CD8-positive, alpha-beta memory T cell (primary cell): ENCODE data around the gene PTTG1IP2. TPM values are rescaled to one million over a fixed set of nuclear protein-coding genes. Genes with fewer than 3 reads are reported as not detected.

Source experiments
- CTCF ChIA-PET: fragments of 350-600 bp; sonication (Branson Sonifier 250); formaldehyde crosslinking; loops from one replicate; lab custom pipeline; 2021; ENCODE audit warnings: antibody characterized with exemption; lab: Charles Lee
- POLR2A ChIA-PET: fragments of 350-600 bp; sonication (Branson Sonifier 250); formaldehyde crosslinking; loops from one replicate; lab custom pipeline; 2021; ENCODE audit warnings: antibody characterized with exemption; lab: Charles Lee
- DNase-seq, 5 donors: peaks; one replicate each; pipeline versions ENCODE4 v3.0.0 to v3.0.0-alpha.2; 2020 to 2022; ENCODE audit warnings: mixed read lengths in 1 of 5
- H3K27ac ChIP-seq: one replicate; pipeline ENCODE4 v1.7.0; 2013; ENCODE audit warnings: low read depth, mild to moderate bottlenecking, low read length, moderate library complexity
- H3K27me3 ChIP-seq: 2 replicates; pipeline ENCODE4 v1.7.0; 2013; ENCODE audit warnings: low read length, mild to moderate bottlenecking; ENCODE audit not compliant: insufficient read depth, poor library complexity, severe bottlenecking
- H3K36me3 ChIP-seq: 2 replicates; pipeline ENCODE4 v1.7.0; 2013; ENCODE audit warnings: mild to moderate bottlenecking, low read length, moderate library complexity; ENCODE audit not compliant: insufficient read depth
- H3K4me1 ChIP-seq: 2 replicates; pipeline ENCODE4 v1.7.0; 2013; ENCODE audit warnings: mild to moderate bottlenecking, low read length, moderate library complexity; ENCODE audit not compliant: insufficient read depth
- H3K4me3 ChIP-seq: 2 replicates; pipeline ENCODE4 v1.7.0; 2013; ENCODE audit warnings: mild to moderate bottlenecking, low read length
- H3K9me3 ChIP-seq: 2 replicates; pipeline ENCODE4 v1.7.0; 2013; ENCODE audit warnings: mild to moderate bottlenecking, low read length
- H3K27ac Mint-ChIP-seq, 8 donors: one replicate each; pipeline ENCODE4 v1.8.0; 2020 to 2021; ENCODE audit warnings: mixed read lengths in 8 of 8, mild to moderate bottlenecking in 6 of 8, inconsistent platforms in 3 of 8, moderate library complexity in 3 of 8
- H3K27me3 Mint-ChIP-seq, 2 donors: one replicate each; pipeline ENCODE4 v1.8.0; 2020 to 2021; ENCODE audit warnings: mixed read lengths in 2 of 2, mild to moderate bottlenecking in 1 of 2, moderate library complexity in 1 of 2
- H3K36me3 Mint-ChIP-seq, 3 donors: one replicate each; pipeline ENCODE4 v1.8.0; 2020 to 2021; ENCODE audit warnings: mixed read lengths in 3 of 3, inconsistent platforms in 1 of 3, mild to moderate bottlenecking in 1 of 3
- H3K4me1 Mint-ChIP-seq, 3 donors: one replicate each; pipeline ENCODE4 v1.8.0; 2020 to 2021; ENCODE audit warnings: mixed read lengths in 3 of 3, inconsistent platforms in 1 of 3, mild to moderate bottlenecking in 1 of 3
- H3K4me3 Mint-ChIP-seq, 7 donors: one replicate each; pipeline ENCODE4 v1.8.0; 2020 to 2021; ENCODE audit warnings: mixed read lengths in 7 of 7, mild to moderate bottlenecking in 6 of 7, moderate library complexity in 4 of 7, inconsistent platforms in 2 of 7
- H3K9me3 Mint-ChIP-seq, 5 donors: one replicate each; pipeline ENCODE4 v1.8.0; 2020 to 2022; ENCODE audit warnings: mixed read lengths in 5 of 5, mild to moderate bottlenecking in 3 of 5, moderate library complexity in 2 of 5, inconsistent platforms in 1 of 5
- polyA plus RNA-seq: library from polyadenylated mRNA; unstranded; fragments of 300-500 nt; fragmentation: Illumina TruSeq; gene quantifications from one replicate; pipeline ENCODE4 v1.2.3, GENCODE V29; 2021
- total RNA-seq, 2 experiments: library from RNA; stranded (reverse); gene quantifications; one replicate each; pipeline ENCODE4 v1.2.3, GENCODE V29; 2021

PTTG1IP2 gene
- total and polyA plus RNA-seq, 3 experiments from 2014 or later = not detected

DNA sequence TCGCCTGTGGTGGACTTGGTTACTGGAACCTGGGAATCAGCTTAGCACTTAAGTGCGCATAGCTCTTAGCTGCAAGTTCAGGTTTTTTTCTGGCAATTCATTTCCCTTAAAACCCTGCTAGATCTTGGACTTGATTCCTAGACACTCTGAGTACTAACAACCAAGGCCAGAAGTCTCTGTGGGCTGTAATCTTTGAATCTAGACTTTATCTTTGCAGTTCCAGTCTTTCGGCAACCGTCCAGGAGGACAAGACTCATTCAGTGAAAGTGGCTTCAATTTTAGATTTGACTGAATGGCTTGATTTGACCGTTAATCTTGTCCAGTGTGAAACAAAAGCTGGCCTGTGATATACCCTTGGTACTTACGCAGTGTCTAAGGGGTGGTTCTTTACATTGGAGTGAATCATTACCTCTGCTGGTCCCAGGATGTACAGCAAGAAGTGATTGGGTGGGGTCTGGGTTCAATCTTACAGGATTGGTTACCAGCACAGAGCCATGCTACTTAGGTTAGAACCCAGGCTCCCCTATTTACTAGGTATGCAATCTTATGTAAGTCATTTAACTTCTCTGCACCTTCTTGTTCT lies 16.4 kb downstream of the PTTG1IP2 start:
- H3K27me3 ChIP-seq = no peaks in the 10 kb centered on the region
- CTCF ChIA-PET = no interaction called here
- no peaks in the 10 kb centered on the region for H3K9me3 ChIP-seq
- no peak overlapping the region for H3K4me3 Mint-ChIP-seq
- peaks cover 10 to 27% of the 10 kb centered on the region in 2 donors for H3K27me3 Mint-ChIP-seq
- H3K36me3 ChIP-seq = no peaks in the 10 kb centered on the region
- POLR2A ChIA-PET = no interaction called here
- H3K36me3 Mint-ChIP-seq = no peaks in the 10 kb centered on the region
- no peak overlapping the region for H3K27ac ChIP-seq
- no peak for DNase-seq
- no peaks in the 10 kb centered on the region for H3K4me1 Mint-ChIP-seq
- no peak overlapping the region for H3K27ac Mint-ChIP-seq
- no peaks in the 10 kb centered on the region for H3K4me1 ChIP-seq
- no peaks in the 10 kb centered on the region for H3K9me3 Mint-ChIP-seq
- H3K4me3 ChIP-seq = no peak overlapping the region

DNA sequence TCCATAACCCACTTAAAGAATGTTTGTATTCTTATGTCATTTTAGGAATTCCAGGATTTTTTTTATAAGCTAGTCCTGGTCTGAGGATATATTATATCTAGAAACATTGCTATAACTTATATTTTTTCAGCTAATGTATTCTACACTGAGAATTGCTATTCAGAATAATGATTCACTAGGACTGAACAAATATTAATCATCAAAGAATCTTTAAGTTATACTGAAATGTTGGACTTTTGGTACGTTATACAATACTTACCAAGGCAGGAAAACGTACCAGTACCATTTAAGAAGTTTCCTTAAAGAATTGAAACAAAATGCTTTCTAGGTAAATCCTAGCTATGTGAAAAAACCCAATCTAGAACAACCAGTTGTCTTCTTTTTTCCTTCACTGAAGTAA lies 18.4 kb downstream of the PTTG1IP2 start:
- H3K4me1 Mint-ChIP-seq = no peaks in the 10 kb centered on the region
- Histone ChIP-seq H3K27me3 (no peaks in the 10 kb centered on the region), H3K9me3 (no peaks in the 10 kb centered on the region), H3K36me3 (no peaks in the 10 kb centered on the region), H3K4me1 (no peaks in the 10 kb centered on the region), H3K27ac (no peak overlapping the region), H3K4me3 (no peak overlapping the region)
- ChIA-PET POLR2A (no interaction called here), CTCF (no interaction called here)
- H3K9me3 Mint-ChIP-seq = no peaks in the 10 kb centered on the region
- H3K27ac Mint-ChIP-seq = no peak overlapping the region
- DNase-seq = no peak
- no peak overlapping the region for H3K4me3 Mint-ChIP-seq
- H3K27me3 Mint-ChIP-seq = peaks cover 8 to 24% of the 10 kb centered on the region in 2 donors
- no peaks in the 10 kb centered on the region for H3K36me3 Mint-ChIP-seq

DNA sequence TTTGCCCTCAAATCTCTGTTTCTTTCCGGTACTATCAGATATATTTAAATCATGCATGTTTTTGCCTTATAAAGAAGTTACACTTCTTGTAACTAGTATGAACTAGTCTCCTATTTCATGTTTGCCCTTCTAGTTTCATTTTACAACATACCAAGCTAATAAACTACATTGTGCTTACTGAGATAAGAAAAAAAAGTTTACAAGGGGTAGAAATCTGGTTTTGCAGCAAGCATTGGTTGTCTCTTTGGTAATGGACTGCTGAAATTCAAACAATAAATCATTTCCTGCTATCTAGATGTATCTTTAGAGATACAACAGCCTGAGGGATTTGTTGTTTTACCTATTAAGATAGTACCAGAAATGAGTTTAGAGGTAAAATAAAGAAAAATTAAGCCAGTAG lies 18.8 kb downstream of the PTTG1IP2 start:
- H3K27ac Mint-ChIP-seq = no peak overlapping the region
- DNase-seq = no peak
- no peaks in the 10 kb centered on the region for H3K9me3 Mint-ChIP-seq
- no peaks in the 10 kb centered on the region for H3K9me3 ChIP-seq
- H3K36me3 Mint-ChIP-seq = no peaks in the 10 kb centered on the region
- H3K4me1 Mint-ChIP-seq = no peaks in the 10 kb centered on the region
- no peaks in the 10 kb centered on the region for H3K36me3 ChIP-seq
- no peak overlapping the region for H3K27ac ChIP-seq
- POLR2A ChIA-PET = no interaction called here
- H3K4me3 Mint-ChIP-seq = no peak overlapping the region
- H3K27me3 Mint-ChIP-seq = peaks cover 8 to 23% of the 10 kb centered on the region in 2 donors
- no peaks in the 10 kb centered on the region for H3K27me3 ChIP-seq
- no peaks in the 10 kb centered on the region for H3K4me1 ChIP-seq
- CTCF ChIA-PET = no interaction called here
- no peak overlapping the region for H3K4me3 ChIP-seq

DNA sequence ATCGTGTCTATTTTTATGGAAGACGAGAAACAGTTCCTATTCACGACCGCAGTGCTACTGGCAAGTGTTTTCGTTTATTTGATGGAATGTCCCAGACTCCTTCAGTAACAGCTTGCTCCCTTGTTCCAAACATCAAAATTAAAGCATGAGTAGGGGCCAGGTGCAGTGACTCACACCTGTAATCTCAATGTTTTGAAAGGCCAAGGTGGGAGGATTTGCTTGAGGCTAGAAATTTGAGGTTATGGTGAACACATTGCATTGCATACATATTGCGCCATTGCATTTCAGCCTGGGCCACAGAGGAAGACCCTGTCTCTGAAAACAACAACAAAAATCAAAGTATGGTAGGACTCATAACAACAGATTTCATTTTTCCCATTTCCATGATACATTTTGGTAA lies 22.8 kb downstream of the PTTG1IP2 start:
- Mint-ChIP-seq H3K27me3 (peaks cover 1 to 3% of the 10 kb centered on the region in 2 donors), H3K4me1 (no peaks in the 10 kb centered on the region), H3K4me3 (no peak overlapping the region), H3K27ac (no peak overlapping the region), H3K36me3 (no peaks in the 10 kb centered on the region), H3K9me3 (no peaks in the 10 kb centered on the region)
- Histone ChIP-seq H3K27ac (no peak overlapping the region), H3K27me3 (no peaks in the 10 kb centered on the region), H3K36me3 (no peaks in the 10 kb centered on the region), H3K9me3 (no peaks in the 10 kb centered on the region), H3K4me1 (no peaks in the 10 kb centered on the region), H3K4me3 (no peak overlapping the region)
- ChIA-PET POLR2A (no interaction called here), CTCF (interaction anchor here (0.6 kb wide), 1 partner anchor 479 kb away, joined by 3 read pairs; no protein-coding TSS in a partner anchor)
- no peak for DNase-seq

DNA sequence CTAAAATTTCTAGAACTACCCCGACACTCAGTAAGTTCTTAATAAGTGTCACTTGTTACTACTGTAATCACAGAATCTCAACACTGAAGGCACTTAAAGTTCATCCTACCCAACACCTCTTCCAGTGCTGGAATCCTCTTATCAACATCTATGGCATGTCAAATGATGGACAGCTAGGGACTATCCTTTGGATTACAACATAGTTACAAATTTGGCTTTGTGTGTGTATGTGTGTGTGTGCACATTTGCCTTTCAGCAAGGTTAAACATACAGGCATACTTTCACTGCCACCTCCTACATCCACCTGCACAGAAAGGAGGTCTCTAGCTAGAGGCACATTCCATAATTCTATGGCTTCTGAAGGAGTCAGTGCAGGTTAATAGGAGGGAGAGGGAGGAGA lies 25.8 kb downstream of the PTTG1IP2 start:
- DNase-seq = no peak
- Mint-ChIP-seq H3K36me3 (no peaks in the 10 kb centered on the region), H3K27me3 (peaks cover 2 to 6% of the 10 kb centered on the region in 2 donors), H3K27ac (no peak overlapping the region), H3K9me3 (no peaks in the 10 kb centered on the region), H3K4me1 (no peaks in the 10 kb centered on the region), H3K4me3 (no peak overlapping the region)
- Histone ChIP-seq H3K4me1 (no peaks in the 10 kb centered on the region), H3K36me3 (no peaks in the 10 kb centered on the region), H3K27ac (no peak overlapping the region), H3K9me3 (no peaks in the 10 kb centered on the region), H3K4me3 (no peak overlapping the region), H3K27me3 (no peaks in the 10 kb centered on the region)
- POLR2A ChIA-PET = no interaction called here
- CTCF ChIA-PET = no interaction called here

DNA sequence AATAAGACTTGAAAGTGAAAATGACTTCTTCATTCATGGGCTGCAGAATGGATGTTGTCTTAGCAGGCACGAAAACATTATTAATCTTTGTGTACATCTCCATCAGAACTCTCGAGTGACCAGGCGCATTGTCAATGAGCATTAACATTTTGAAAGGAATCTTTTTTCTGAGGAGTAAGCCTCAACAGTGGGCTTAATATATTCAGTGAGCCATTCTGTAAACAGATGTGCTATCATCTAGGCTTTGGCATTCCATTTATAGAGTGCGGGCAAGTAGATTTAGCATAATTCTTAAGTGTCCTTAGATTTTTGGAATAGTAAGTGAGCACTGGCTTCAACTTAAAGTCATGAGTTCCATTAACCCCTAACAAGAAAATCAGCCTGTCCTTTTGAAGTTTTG lies 33.1 kb downstream of the PTTG1IP2 start:
- no peak overlapping the region for H3K4me3 ChIP-seq
- Mint-ChIP-seq H3K27ac (no peak overlapping the region), H3K4me1 (no peaks in the 10 kb centered on the region), H3K9me3 (no peaks in the 10 kb centered on the region), H3K4me3 (no peak overlapping the region), H3K36me3 (no peaks in the 10 kb centered on the region), H3K27me3 (peaks cover 2 to 3% of the 10 kb centered on the region in 2 donors)
- ChIA-PET CTCF (no interaction called here), POLR2A (no interaction called here)
- DNase-seq = no peak
- no peaks in the 10 kb centered on the region for H3K36me3 ChIP-seq
- H3K27me3 ChIP-seq = no peaks in the 10 kb centered on the region
- H3K4me1 ChIP-seq = no peaks in the 10 kb centered on the region
- no peaks in the 10 kb centered on the region for H3K9me3 ChIP-seq
- H3K27ac ChIP-seq = no peak overlapping the region

DNA sequence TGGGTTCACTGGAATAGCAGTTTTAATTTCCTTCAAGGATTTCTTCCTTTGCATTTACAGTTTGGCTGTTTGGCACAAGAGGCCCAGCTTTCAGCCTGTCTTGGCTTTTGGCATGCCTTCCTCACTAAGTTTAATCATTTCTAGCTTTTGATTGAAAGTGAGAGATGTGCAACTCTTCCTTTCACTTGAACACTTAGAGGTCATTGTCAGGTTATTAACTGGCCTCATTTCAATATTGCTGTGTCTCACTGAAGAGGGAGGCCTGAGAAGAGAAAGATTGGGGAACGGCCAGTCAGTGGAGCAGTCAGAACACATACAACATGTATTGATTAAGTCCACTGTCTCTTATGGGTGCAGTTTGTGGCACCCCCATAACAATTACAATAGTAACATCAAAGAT lies 33.9 kb downstream of the PTTG1IP2 start:
- CTCF ChIA-PET = no interaction called here
- H3K4me3 Mint-ChIP-seq = no peak overlapping the region
- no peaks in the 10 kb centered on the region for H3K4me1 Mint-ChIP-seq
- H3K36me3 Mint-ChIP-seq = no peaks in the 10 kb centered on the region
- peaks cover under 1 to 2% of the 10 kb centered on the region in 2 donors for H3K27me3 Mint-ChIP-seq
- no peaks in the 10 kb centered on the region for H3K36me3 ChIP-seq
- POLR2A ChIA-PET = no interaction called here
- no peak overlapping the region for H3K27ac Mint-ChIP-seq
- H3K27me3 ChIP-seq = no peaks in the 10 kb centered on the region
- no peaks in the 10 kb centered on the region for H3K9me3 ChIP-seq
- H3K4me1 ChIP-seq = no peaks in the 10 kb centered on the region
- no peak overlapping the region for H3K27ac ChIP-seq
- DNase-seq = no peak
- no peaks in the 10 kb centered on the region for H3K9me3 Mint-ChIP-seq
- H3K4me3 ChIP-seq = no peak overlapping the region

DNA sequence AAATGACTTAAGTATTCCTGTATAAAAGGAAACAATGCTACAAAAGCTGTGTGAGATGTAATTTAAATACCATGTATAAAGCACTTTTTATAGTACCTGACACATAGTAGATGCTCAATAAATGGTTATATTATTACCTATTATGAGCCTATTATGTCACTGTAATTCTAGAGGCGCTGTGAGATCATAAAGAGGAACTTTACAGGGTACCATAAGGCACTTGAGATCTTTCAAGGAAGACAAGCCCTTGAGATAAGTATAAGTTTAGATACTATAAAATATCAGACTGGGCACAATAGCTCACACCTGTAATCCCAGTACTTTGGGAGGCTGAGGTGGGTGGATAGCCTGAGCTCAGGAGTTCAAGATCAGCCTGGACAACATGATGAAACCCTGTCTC lies 38.3 kb downstream of the PTTG1IP2 start:
- H3K4me3 ChIP-seq = no peak overlapping the region
- no peak overlapping the region for H3K27ac ChIP-seq
- H3K9me3 ChIP-seq = no peaks in the 10 kb centered on the region
- Mint-ChIP-seq H3K36me3 (no peaks in the 10 kb centered on the region), H3K4me1 (no peaks in the 10 kb centered on the region), H3K27me3 (no peaks in the 10 kb centered on the region), H3K27ac (no peak overlapping the region), H3K4me3 (no peak overlapping the region), H3K9me3 (no peaks in the 10 kb centered on the region)
- H3K27me3 ChIP-seq = no peaks in the 10 kb centered on the region
- no peaks in the 10 kb centered on the region for H3K4me1 ChIP-seq
- POLR2A ChIA-PET = no interaction called here
- CTCF ChIA-PET = interaction anchor here (0.9 kb wide), 1 partner anchor 11 kb away, joined by 3 read pairs; no protein-coding TSS in a partner anchor
- no peak for DNase-seq
- no peaks in the 10 kb centered on the region for H3K36me3 ChIP-seq
